Inflammatory macrophage treated with lipopolysaccharide for 4 hours (primary cell): ENCODE data around the gene OR52B4.
A peak's percentile ranks its signal among the peaks of the same experiment; 100 is the strongest.
"Not testable (repeated sequence)": the region's sequence is repeated elsewhere in the genome, so short reads cannot be mapped to it uniquely, and the experiment has no call there.

ENCODE experiments used
- DNase-seq: peaks from one replicate; pipeline ENCODE4 v3.0.0-alpha.2; 2020

The OR52B4 gene

GRCh38 chr11:4368286-4368685 lies at the start of gene OR52B4:
TSS of gene OR52B4 (minus strand) at chr11:4368386. CDS start at chr11:4368295, 91 bp downstream.
- no peak for DNase-seq

GRCh38 chr11:4416816-4417215 lies 48.6 kb upstream of the OR52B4 start:
- no peak for DNase-seq

GRCh38 chr11:4416306-4416705 lies 48.1 kb upstream of the OR52B4 start:
- no peak for DNase-seq

- DNase-seq = not testable (repeated sequence)
These were observed 38.0 kb upstream of the OR52B4 start for GRCh38 chr11:4406206-4406605.

- no peak for DNase-seq
These were observed 25.7 kb upstream of the OR52B4 start for GRCh38 chr11:4393858-4394223.

GRCh38 chr11:4393209-4393857 lies 25.1 kb upstream of the OR52B4 start, which contains the start of gene TRIM21:
TSS of gene TRIM21 (minus strand) at chr11:4393702. CDS start at chr11:4390409, 3,293 bp downstream.
- DNase-seq = peak; percentile 93

- DNase-seq = no peak
These were observed 20.0 kb upstream of the OR52B4 start for GRCh38 chr11:4388221-4388620.

- DNase-seq = no peak
These were observed 18.0 kb upstream of the OR52B4 start for GRCh38 chr11:4385978-4386740.

GRCh38 chr11:4381901-4382300 lies 13.7 kb upstream of the OR52B4 start:
- no peak for DNase-seq

GRCh38 chr11:4375431-4376140 lies 7.4 kb upstream of the OR52B4 start:
- DNase-seq = no peak

- no peak for DNase-seq
These were observed 2.0 kb upstream of the OR52B4 start for GRCh38 chr11:4370166-4370565.

GRCh38 chr11:4348142-4348541 lies 20.0 kb downstream of the OR52B4 start:
- DNase-seq = not testable (repeated sequence)

- DNase-seq = not testable (repeated sequence)
These were observed 22.8 kb downstream of the OR52B4 start for GRCh38 chr11:4345366-4345765.

- DNase-seq = not testable (repeated sequence)
These were observed 33.8 kb downstream of the OR52B4 start for GRCh38 chr11:4334356-4334755.
